Glomerular endothelial cell (primary cell): Measurements from ENCODE around the gene CCDC150. TPM values are rescaled to one million over a fixed set of nuclear protein-coding genes. Genes with fewer than 3 reads are reported as not detected.
"Not testable (repeated sequence)": the region's sequence is repeated elsewhere in the genome, so short reads cannot be mapped to it uniquely, and the experiment has no call there.

Source experiments
- DNase-seq: peaks from one replicate; pipeline ENCODE4 v3.0.0-alpha.2; 2011; ENCODE audit warnings: low read depth, low spot score; ENCODE audit errors: extremely low read depth
- total RNA-seq: library from RNA; depleted of rRNA; stranded (reverse); fragments of >200 nt; gene quantifications from 2 replicates; pipeline ENCODE4 v1.2.3, GENCODE V29; 2015

CCDC150 gene
- total RNA-seq, 1 donor from 2014 or later, result 3.8 TPM

DNA sequence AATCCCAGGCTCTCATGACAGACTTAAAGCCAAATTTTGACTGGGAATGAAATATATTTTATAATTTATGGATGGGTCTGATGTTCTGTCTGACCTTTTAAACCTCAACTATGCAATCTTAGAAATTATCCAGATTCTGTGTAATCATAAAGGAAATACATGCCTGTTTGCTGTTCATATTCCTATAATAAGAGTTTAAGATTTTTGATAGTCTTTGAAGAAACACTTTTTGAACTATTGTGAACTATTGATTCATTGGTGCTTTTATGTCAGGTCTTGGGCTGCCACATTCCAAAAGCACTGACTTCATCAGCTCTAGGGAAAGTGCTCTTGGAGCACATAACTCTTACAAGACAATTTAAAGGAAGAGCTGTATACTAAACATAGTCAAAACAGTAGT lies 64.2 kb downstream of the CCDC150 start:
- DNase-seq, result no peak

DNA sequence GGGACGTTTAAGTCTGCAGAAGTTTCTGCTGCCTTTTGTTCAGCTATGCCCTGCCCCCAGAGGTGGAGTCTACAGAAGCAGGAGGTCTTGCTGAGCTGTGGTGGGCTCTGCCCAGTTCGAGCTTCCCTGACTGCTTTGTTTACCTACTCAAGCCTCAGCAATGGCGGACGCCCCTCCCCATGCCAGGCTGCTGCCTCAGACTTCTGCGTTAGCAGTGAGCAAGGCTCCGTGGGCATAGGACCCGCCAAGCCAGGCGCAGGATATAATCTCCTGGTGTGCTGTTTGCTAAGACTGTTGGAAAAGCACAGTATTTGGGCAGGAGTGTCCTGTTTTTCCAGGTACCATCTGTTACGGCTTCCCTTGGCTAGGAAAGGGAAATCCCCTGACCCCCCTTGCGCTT lies 70.5 kb downstream of the CCDC150 start:
- not testable (repeated sequence) for DNase-seq

DNA sequence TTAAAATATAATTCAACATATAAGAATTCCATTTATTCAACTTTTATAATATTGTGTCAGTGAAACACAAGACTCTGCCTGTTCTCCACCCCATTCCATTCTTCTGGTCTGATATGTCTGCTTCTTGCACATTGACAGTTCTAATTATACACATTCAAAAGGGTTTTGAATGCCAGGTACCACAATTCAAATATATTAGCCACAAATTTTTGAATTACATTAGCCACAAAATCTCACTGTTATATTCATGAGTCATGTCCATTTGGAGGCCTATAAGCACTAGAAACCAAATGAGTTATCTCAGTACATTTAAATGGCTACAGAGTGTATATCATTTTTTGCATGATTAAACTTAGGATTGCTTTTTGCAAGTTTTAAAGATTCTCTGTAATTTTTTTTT lies 72.1 kb downstream of the CCDC150 start:
- no peak for DNase-seq

DNA sequence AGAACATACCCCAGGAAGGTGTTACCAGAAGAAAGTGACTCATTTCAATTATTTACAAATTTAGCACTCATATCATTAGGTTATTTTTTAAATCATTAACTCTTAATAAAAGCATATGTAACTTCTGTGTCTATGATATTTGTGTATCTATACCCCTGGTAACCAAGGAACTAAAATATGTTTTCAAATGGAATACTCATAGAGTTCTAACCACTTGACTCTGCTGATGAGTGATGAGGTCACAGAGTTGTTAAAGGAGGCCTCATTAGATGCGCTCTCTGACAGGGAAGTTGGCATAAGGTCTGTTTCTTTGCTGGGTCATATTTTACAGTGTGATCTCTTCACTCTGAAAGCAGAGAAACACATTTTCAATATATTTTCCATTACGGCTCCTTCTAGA lies 73.4 kb downstream of the CCDC150 start:
- no peak for DNase-seq

DNA sequence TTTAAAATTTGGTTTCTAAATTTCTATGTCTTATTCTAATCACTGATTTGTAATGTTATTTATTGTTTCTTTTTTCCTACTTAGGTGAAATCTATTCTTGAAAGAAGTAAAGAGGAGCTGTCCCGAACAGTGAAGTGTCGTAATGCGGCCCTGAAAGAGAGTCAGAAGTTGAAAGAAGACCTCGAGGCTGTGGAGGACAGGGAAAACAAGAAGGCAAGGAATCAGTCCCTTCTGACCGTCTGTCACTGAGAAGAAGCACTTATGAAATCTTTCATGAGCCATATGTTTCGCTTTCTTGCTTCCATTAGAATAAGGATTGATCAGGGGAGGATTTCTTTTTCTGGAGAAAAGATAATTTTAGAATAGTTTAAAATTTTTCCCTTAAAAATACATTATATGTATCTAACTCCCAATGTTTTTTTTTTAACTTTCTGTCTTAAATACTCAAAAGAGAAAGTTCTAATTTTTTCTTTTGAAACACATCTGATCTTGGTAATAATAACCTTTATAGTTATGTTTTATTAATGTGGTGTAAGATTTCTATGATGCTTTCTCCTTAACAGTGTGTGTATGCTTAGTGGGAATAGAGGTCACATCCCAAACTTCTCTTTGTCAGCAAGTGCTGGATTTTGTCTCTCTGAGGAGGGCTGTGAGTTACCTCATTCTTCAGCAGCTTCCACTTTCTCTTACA lies 79.0 kb downstream of the CCDC150 start:
- no peak for DNase-seq

DNA sequence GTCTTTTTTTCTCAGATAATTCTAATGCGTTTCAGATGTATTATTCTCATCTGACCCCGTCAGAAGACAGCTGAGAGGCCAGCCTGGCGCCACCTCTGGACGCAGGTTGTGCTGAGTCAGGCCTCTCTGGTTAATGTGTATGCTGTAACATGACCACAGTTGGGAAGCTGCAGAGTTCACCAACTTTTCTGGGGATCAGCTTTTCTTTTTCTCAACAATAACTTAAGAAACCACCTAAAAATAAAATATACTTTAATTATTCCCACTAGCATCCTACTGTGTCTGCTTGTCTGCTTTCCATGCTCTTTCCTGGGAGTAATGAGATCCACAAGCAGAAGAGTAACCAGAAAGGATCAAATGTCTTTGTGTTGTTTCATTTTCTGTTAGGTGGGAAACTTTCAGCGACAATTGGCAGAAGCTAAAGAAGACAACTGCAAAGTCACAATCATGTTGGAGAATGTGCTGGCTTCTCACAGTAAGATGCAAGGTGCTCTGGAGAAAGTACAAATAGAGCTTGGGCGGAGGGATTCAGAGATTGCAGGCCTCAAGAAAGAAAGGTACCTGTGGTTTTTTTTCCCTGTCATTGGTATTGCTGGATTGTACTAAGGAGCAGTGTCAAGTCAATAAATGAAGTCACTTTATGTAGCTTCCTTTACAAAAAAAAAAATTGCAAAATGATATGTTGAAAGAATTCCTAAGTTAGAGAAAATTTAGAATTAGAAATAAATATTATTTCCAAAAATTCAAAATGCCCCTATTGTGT lies 79.8 kb downstream of the CCDC150 start:
- DNase-seq, result no peak

DNA sequence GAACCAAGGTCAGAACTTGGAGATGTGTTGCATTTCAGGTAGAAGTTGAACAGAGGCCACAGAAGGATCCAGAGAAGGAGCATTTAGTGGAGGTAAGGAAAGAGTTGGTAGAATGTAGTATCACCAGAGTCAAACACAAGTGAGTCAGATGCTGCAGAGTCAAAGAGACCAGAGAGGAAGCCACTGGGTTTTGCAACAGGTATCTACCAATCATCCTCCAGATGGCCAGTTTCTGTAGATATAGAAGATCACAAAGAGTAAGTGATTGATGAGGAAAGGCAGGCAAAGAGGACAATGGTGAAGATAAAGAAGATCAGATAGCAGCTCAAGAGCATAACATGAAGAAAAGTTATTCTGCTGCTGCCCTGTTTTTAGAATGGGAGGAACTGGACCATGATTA lies 84.1 kb downstream of the CCDC150 start:
- no peak for DNase-seq

DNA sequence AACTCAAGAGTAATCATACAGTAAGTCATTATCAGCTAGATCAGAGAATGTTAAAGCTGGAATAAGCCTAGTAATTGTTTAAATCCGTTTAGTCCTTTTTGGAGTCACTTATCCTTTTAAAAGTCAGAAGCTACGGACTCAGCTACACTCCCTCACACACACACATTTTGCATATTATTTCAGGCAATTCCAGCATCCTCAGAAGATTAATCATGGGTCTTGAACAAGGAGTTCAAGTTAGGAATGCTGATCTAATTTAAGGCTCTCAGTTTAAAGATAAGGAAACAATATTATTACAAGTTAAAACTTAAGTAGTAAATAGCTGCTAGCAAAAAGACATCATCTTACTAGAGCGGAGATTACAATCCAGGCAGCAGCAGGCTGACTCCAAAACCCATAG lies 85.7 kb downstream of the CCDC150 start:
- no peak for DNase-seq

DNA sequence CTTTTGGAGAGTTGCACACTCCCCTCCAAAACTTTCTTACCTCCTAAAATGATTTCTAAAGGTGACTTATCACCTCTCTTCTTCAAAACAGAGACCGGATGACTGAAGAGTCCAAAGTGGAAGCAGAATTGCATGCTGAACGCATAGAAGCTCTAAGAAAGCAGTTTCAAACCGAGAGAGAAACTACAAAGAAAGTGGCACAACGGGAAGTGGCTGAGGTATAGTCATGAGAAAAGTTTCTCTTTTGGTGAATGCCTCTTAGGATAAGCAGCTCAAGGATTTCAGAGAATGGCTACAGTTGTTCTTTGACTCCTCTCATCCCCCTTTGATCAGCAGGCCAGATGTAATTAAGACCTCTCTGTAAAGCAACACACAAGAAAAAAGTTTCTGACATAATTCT lies 86.4 kb downstream of the CCDC150 start:
- DNase-seq, result no peak

DNA sequence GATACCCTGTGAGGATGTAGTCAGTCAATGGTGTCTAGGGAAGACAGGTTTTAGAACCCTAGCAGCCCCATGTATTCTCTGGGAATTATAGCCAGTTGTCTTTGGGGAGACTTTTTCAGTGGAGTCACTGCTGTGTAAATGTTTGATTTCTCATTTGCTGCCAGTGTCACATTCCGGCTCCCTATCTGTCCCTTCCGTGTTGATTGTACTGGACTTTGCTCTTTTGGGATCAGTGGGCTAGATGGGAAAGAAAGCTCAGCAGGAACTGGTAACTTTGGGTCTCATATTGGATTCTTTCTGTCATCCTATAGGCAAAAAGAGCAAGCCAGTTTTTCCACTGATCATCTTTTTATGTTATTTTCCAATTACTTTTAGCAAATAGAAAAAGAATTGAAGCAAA lies 89.9 kb downstream of the CCDC150 start:
- DNase-seq, result no peak

DNA sequence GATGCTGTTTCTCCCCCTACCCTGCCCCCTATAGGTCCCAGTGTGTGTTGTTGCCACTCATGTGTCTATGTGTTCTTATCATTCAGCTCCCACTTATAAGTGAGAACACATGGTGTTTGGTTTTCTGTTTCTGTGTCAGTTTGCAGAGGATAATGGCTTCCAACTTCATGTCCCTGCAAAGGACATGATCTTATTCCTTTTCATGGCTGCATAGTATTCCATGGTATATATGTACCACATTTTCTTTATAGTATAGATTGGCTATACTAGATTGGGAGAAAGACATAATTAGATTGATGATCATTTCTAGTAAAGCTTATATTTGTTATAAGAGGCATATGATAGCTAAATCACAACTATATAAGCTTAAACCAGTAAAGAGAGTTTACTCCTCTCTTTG lies 97.1 kb downstream of the CCDC150 start:
- not testable (repeated sequence) for DNase-seq

DNA sequence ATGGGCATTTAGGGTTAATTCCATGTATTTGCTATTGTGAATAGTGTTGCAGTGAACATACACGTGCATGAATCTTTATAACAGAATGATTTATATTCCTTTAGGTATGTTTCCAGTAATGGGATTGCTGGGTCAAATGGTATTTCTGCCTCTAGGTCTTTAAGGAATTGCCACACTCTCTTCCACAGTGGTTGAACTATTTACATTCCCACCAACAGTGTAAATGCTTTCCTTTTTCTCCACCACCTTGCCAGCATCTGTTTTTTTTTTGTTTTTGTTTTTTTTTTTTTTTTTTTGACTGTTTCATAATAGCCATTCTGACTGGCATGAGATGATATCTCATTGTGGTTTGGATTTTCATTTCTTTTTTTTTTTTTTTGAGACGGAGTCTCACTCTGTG lies 97.5 kb downstream of the CCDC150 start:
- no peak for DNase-seq

DNA sequence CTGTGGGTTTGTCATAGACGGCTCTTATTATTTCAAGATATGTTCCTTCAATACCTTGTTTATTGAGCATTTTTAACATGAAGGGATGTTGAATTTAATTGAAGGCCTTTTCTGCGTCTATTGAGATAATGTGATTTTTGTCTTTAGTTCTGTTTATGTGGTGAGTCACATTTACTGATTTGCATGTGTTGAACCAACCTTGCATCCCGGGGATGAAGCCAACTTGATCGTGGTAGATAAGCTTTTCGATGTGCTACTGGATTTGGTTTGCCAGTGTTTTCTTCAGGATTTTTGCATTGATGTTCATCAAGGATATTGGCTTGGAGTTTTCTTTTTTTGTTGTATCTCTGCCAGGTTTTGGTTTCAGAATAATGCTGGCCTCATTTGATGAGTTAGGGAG lies 99.5 kb downstream of the CCDC150 start:
- DNase-seq, result no peak

DNA sequence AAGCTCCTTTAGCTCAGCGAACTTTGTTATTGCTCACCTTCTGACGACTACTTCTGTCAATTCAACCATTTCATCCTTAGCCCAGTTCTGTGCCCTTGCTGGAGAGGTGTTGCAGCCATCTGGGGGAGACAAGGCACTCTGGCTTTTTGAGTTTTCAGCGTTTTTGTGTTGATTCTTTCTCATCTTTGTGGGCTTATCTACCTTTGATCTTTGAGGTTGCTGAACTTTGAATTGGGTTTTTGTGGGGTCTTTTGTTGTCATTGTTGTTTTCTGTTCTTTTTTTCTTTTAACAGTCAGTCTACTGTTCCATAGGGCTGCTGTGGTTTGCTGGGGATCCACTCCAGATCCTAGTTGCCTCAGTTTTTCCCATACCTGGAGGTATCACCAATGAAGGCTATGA lies 102.7 kb downstream of the CCDC150 start:
- no peak for DNase-seq

DNA sequence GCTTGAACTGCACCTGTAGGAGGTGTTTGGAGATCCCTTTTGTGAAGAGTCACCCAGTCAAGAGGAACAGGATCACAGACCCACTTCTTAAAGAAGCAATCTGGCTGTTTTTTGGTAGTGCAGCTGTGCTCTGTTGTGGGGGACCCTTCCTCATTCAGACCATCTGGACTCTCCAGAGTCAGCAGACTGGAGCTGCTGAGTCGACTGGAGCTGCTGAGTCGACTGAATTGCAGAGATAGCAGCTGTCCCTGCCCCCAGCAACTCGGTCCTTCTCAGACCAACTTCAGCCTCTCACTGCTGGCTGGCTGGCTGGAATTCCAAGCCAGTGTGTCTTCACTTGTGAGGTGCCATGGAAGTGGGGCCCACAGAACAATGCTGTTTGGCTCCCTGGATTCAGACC lies 103.2 kb downstream of the CCDC150 start:
- no peak for DNase-seq

DNA sequence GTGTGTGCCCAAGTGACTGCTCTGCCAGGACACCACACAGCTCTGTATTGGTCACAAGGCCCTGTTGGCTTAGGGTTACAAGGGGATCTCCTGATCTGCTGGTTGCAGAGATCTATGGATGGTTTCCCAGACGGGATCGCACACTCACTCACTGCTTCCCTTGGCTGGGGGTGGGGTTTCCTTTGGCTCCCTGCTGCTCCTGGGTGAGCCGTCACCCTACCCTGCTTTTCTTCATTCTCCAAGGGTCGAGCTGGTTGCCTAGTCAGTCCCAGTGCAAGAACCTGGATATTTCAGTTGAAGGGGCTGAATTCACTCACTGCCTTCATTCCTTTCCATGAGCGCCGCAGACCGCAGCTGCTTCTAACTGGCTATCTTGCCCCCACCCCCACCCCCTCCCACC lies 103.7 kb downstream of the CCDC150 start:
- no peak for DNase-seq

DNA sequence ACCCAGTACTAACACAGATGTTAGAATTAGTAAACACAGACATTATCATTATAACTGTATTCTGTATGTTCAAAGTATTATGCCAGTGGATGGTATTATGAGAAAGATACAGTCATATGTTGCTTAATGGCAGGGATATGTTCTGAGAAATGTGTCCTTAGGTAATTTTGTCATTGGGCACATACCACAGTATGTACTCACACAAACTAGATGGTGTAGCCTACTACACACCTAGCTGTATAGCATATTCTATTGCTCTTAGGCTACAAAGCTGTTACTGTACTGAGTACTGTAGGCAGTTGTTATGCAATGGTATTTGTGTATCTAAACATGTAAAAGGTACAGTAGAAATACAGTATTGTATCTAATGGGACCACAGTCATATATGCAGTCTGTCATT lies 106.2 kb downstream of the CCDC150 start:
- no peak for DNase-seq

DNA sequence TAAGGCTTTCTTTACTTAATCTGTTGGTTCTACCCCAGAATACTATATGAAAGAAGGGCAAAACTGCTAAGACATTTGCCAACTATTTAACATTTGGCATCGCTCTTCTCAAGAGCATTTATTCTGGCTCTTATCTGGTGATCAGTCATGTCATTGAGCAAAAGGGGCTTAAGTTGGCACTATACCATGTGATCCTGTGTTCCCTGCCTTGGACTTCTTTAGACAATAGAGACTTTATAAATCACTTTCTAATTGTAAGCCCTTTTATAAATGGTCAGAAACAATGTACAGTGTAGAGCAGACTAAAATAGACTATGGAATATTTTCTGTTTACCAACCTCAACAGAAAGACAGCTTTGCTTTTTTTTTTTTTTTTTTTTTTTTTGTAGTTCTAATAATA lies 107.9 kb downstream of the CCDC150 start:
- DNase-seq, result no peak

DNA sequence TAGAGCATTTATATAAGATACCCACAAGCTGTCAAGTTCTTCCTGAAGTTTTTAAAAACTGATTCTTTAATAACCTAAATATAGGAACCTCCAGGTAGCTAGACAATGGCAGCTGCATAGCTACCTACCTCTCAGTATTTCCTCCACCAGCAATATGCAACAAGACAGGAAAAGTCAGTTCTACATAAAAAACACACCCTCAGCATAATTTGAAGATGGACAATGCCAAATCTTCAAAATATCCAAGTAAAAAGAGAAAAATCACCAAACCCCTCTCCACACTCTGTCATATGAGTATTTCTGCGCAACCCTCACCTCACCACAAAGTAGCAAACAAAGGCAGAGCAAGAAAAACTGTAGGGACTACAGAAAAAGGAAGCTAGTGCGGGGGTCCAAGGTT lies 108.6 kb downstream of the CCDC150 start:
- no peak for DNase-seq

DNA sequence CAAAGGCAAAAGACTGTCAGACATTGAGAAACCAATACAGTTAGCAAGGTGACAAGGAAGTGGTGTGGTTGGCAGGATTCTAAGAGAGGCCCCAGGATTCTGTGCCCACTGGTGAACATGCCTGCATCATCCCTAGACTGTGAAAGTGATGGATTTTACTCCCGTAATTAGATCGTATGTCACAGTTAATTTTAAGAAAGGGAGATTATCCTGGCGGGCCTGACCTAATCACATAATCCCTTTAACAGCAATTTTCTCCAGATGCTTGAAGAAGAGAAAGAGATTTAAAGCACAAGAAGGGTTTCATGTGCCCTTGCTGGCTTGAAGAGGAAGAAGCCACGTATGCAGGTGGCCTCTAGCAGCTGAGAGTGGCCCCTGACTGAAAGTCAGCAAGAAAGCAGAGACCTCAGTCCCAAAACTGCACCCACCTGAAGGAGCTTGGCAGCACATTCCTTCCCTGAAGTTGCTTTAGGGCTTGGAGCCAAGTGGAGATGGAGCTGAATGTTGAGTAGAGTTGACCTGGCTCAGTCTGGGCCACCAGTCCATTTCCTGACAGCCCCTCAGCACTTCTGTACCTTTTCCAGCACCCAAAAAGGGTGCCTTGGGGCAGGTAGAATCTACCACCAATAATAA lies 110.9 kb downstream of the CCDC150 start:
- DNase-seq, result no peak

DNA sequence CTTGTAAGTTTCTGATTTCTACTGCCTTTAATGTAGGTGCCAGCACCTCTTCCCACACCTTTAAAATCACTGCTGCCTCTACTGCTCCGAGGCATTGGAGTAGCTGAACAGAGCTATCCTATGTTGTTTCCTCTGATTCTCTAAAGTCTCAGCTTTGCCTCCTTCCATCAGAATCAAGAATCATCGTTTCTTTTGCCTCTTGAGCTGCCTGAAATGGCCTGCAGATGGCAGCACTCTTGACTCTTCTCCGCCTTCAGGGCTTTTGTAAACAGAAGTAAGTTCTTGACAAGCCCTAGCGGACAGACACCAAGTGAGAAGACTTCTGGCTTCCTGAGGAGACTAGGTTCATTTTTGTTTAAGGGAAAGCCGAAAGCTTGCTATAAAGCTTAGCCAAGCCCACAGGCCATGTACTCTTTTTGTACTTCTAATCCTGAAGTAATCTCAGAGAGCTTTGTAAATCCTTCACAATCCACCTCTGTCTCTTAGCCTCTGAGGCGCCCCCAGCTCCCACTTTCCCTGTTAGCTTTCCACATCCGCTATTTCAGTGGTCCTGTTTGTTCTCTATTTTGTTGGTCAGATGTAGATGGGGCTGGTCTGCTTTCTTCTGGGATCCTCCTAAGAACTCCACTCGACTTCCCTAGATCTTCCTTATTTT lies 111.6 kb downstream of the CCDC150 start:
- peak; percentile 37 for DNase-seq
